Measurements from ENCODE around the gene DNAH9. TPM values are rescaled to one million over a fixed set of nuclear protein-coding genes. Genes with fewer than 3 reads are reported as not detected.

DNAH9 gene
- total RNA-seq, 3 donors from 2014 or later (not counting 1 experiment from before 2014, with no cell fraction given) = not detected

DNA sequence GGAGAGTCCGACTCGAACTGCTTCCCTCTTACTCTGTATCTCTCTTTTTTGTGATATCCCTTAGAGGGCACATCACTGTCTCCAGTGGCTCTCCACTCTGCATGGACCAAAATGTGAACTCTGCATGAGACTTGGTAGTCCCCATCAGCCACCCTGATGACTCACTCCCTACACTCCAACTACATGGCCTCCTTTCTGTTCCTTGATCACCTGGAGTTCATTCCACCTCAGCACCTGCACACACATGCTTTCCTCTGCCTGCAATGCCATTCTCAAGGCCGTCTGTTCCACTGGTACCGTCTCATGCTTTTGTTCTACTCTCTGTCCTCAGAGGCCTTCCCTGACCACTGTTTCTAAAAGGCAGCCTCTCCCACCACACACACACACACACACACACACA is 109.3 kb downstream of the DNAH9 start:
- H3K4me3 ChIP-seq (ENCODE audit: low read length) = no peak overlapping the region
- no peaks in the 10 kb centered on the region for H3K9me3 Mint-ChIP-seq
- no peaks in the 10 kb centered on the region for H3K27me3 Mint-ChIP-seq (ENCODE audit: low read depth in 2 of 2)
- intact Hi-C loops (cut with micrococcal nuclease) = no loop called here
- H3K9me3 ChIP-seq (ENCODE audit: control insufficient read depth, insufficient read depth, low read length) = no peaks in the 10 kb centered on the region
- no peak for DNase-seq
- no peak for ATAC-seq
- H3K36me3 Mint-ChIP-seq = no peaks in the 10 kb centered on the region
- H3K4me1 ChIP-seq (ENCODE audit: control insufficient read depth, insufficient read depth, low read length) = no peaks in the 10 kb centered on the region
- H3K27me3 ChIP-seq (ENCODE audit: control insufficient read depth, insufficient read depth, low read length) = no peaks in the 10 kb centered on the region
- no peaks in the 10 kb centered on the region for H3K36me3 ChIP-seq (ENCODE audit: control insufficient read depth, insufficient read depth, low read length)
- H3K4me3 Mint-ChIP-seq = no peak overlapping the region
- no peaks in the 10 kb centered on the region for H3K4me1 Mint-ChIP-seq
- no peak overlapping the region for H3K27ac Mint-ChIP-seq
- no peak overlapping the region for H3K27ac ChIP-seq (ENCODE audit: low read length)
- 73% methylated on average over 2 of the region's 4 CpGs for WGBS (ENCODE audit: insufficient coverage)
- TF ChIP-seq, protein P1, sequence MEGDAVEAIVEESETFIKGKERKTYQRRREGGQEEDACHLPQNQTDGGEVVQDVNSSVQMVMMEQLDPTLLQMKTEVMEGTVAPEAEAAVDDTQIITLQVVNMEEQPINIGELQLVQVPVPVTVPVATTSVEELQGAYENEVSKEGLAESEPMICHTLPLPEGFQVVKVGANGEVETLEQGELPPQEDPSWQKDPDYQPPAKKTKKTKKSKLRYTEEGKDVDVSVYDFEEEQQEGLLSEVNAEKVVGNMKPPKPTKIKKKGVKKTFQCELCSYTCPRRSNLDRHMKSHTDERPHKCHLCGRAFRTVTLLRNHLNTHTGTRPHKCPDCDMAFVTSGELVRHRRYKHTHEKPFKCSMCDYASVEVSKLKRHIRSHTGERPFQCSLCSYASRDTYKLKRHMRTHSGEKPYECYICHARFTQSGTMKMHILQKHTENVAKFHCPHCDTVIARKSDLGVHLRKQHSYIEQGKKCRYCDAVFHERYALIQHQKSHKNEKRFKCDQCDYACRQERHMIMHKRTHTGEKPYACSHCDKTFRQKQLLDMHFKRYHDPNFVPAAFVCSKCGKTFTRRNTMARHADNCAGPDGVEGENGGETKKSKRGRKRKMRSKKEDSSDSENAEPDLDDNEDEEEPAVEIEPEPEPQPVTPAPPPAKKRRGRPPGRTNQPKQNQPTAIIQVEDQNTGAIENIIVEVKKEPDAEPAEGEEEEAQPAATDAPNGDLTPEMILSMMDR (IDR thresholded peaks at IDR 0.05) = no peak

DNA sequence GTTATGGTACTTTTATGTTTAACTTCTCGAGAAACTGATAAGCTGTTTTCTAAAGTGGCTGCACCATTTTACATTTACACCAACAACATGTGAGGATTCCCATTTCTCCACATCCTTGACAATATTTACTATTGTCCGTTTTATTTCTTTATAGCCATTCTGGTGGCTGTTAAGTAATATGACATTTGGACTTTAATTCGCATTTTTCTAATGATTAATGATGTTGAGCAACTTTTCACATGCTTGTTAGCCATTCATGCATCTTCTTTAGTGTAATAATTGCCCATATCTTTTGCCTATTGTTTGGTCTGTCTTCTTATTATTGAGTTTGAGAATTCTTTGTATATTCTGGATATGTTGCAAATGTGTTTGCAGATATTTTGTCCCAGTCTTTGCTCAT is 114.2 kb downstream of the DNAH9 start:
- Histone ChIP-seq H3K9me3 (ENCODE audit: control insufficient read depth, insufficient read depth, low read length) (peaks cover 3% of the 10 kb centered on the region), H3K36me3 (ENCODE audit: control insufficient read depth, insufficient read depth, low read length) (no peaks in the 10 kb centered on the region), H3K27me3 (ENCODE audit: control insufficient read depth, insufficient read depth, low read length) (no peaks in the 10 kb centered on the region), H3K27ac (ENCODE audit: low read length) (no peak overlapping the region), H3K4me3 (ENCODE audit: low read length) (no peak overlapping the region), H3K4me1 (ENCODE audit: control insufficient read depth, insufficient read depth, low read length) (no peaks in the 10 kb centered on the region)
- TF ChIP-seq, protein P1 (IDR thresholded peaks at IDR 0.05) = no peak
- no peaks in the 10 kb centered on the region for H3K27me3 Mint-ChIP-seq (ENCODE audit: low read depth in 2 of 2)
- WGBS (ENCODE audit: insufficient coverage) = no CpG with 5 or more reads among the region's 3 CpGs
- H3K4me3 Mint-ChIP-seq = no peak overlapping the region
- no peaks in the 10 kb centered on the region for H3K36me3 Mint-ChIP-seq
- ATAC-seq (no peak), DNase-seq (no peak)
- intact Hi-C loops (cut with micrococcal nuclease) = loop anchor here (10.0 kb wide), 1 partner anchor 48 kb away; no protein-coding TSS in a partner anchor
- H3K9me3 Mint-ChIP-seq = peaks cover 0 to 12% of the 10 kb centered on the region in 2 donors
- H3K27ac Mint-ChIP-seq = no peak overlapping the region
- H3K4me1 Mint-ChIP-seq = no peaks in the 10 kb centered on the region

DNA sequence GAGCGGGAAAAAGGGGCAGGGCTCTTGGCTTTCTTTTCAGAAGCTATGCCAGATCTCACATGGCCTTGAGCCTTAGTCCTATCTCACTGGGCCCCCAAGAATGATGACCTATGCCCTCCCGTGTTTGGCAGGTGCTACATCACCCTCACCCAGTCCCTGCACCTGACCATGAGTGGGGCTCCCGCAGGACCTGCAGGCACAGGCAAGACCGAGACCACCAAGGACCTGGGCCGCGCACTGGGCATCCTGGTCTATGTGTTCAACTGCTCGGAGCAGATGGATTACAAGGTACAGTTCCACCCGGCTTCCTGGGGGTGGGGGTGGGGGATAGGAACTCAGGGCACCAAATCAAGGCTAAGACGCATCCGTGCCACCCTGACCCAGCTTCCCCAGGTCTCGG is 120.9 kb downstream of the DNAH9 start:
- 86% methylated on average over 11 of the region's 11 CpGs for WGBS (ENCODE audit: insufficient coverage)
- Histone ChIP-seq H3K36me3 (ENCODE audit: control insufficient read depth, insufficient read depth, low read length) (no peaks in the 10 kb centered on the region), H3K9me3 (ENCODE audit: control insufficient read depth, insufficient read depth, low read length) (peaks cover 3% of the 10 kb centered on the region), H3K4me3 (ENCODE audit: low read length) (no peak overlapping the region), H3K4me1 (ENCODE audit: control insufficient read depth, insufficient read depth, low read length) (no peaks in the 10 kb centered on the region), H3K27me3 (ENCODE audit: control insufficient read depth, insufficient read depth, low read length) (no peaks in the 10 kb centered on the region), H3K27ac (ENCODE audit: low read length) (no peak overlapping the region)
- no peaks in the 10 kb centered on the region for H3K4me1 Mint-ChIP-seq
- H3K27me3 Mint-ChIP-seq (ENCODE audit: low read depth in 2 of 2) = no peaks in the 10 kb centered on the region
- TF ChIP-seq, protein P1 (IDR thresholded peaks at IDR 0.05) = no peak
- no peak overlapping the region for H3K27ac Mint-ChIP-seq
- DNase-seq = no peak
- no peak overlapping the region for H3K4me3 Mint-ChIP-seq
- H3K36me3 Mint-ChIP-seq = no peaks in the 10 kb centered on the region
- intact Hi-C loops (cut with micrococcal nuclease) = loop anchor here (10.0 kb wide), 1 partner anchor 54 kb away; no protein-coding TSS in a partner anchor
- ATAC-seq = no peak
- H3K9me3 Mint-ChIP-seq = peaks cover 8 to 16% of the 10 kb centered on the region in 2 donors

DNA sequence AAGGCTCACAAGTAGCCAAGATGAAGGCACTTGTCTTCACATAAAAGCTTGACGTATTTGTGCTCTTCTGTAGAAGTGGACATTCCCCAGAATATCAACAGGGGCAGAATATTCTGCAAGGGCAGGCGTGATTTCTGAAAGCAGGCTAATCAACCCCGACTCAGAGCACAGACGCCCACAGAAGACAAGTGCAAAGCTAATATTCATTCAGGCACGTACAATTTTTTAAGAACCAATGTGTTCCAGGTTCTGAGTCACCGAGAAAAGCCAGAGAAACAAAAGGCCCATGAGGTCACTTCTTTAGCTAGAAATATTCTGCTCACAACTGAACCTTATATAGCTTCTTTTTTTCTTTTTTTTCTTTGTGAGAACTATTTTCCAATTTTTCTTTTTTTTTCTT is 121.6 kb downstream of the DNAH9 start:
- Histone ChIP-seq H3K36me3 (ENCODE audit: control insufficient read depth, insufficient read depth, low read length) (no peaks in the 10 kb centered on the region), H3K4me3 (ENCODE audit: low read length) (no peak overlapping the region), H3K9me3 (ENCODE audit: control insufficient read depth, insufficient read depth, low read length) (peaks cover 3% of the 10 kb centered on the region), H3K27me3 (ENCODE audit: control insufficient read depth, insufficient read depth, low read length) (no peaks in the 10 kb centered on the region), H3K27ac (ENCODE audit: low read length) (no peak overlapping the region), H3K4me1 (ENCODE audit: control insufficient read depth, insufficient read depth, low read length) (no peaks in the 10 kb centered on the region)
- DNase-seq = no peak
- Mint-ChIP-seq H3K4me3 (no peak overlapping the region), H3K4me1 (no peaks in the 10 kb centered on the region), H3K9me3 (peaks cover 8 to 13% of the 10 kb centered on the region in 2 donors), H3K27ac (no peak overlapping the region), H3K36me3 (no peaks in the 10 kb centered on the region), H3K27me3 (ENCODE audit: low read depth in 2 of 2) (no peaks in the 10 kb centered on the region)
- ATAC-seq = no peak
- intact Hi-C loops (cut with micrococcal nuclease) = loop anchor here (10.0 kb wide), 1 partner anchor 55 kb away; no protein-coding TSS in a partner anchor
- TF ChIP-seq, protein P1 (IDR thresholded peaks at IDR 0.05) = no peak
- 83% methylated on average over 6 of the region's 6 CpGs for WGBS (ENCODE audit: insufficient coverage)

Data from natural killer cell (primary cell).